ENCODE data around the gene GATAD1.

Gene GATAD1

GRCh38 chr7:92489634-92490033 is 42.4 kb downstream of the GATAD1 start:
- no peak overlapping the region for H3K4me2 ChIP-seq (ENCODE audit: low read depth, low read length, poor library complexity, severe bottlenecking)
- no peaks in the 10 kb centered on the region for H3F3A ChIP-seq (ENCODE audit: low read depth)
- H3K79me2 ChIP-seq (ENCODE audit: insufficient read depth, low read length) = no peaks in the 10 kb centered on the region
- no peaks in the 10 kb centered on the region for H3K27me3 ChIP-seq (ENCODE audit: insufficient read depth, low read length, poor library complexity, severe bottlenecking)
- H3K9ac ChIP-seq (ENCODE audit: low read depth, low read length, poor library complexity, severe bottlenecking) = no peak overlapping the region
- no peaks in the 10 kb centered on the region for H3K4me1 ChIP-seq (ENCODE audit: insufficient read depth, low read length, poor library complexity, severe bottlenecking)
- H2AFZ ChIP-seq (ENCODE audit: low read length) = no peak overlapping the region
- H3K9me2 ChIP-seq (replicated peaks; ENCODE audit: low read depth, low read length) = no peaks in the 10 kb centered on the region
- TF ChIP-seq CTCF (conservative IDR thresholded peaks at IDR 0.05; ENCODE audit: low read length) (no peak), EZH2phosphoT487 (IDR thresholded peaks at IDR 0.05; ENCODE audit: borderline replicate concordance) (no peak)
- H3K9me3 ChIP-seq (ENCODE audit: insufficient read depth, low read depth, low read length) = no peaks in the 10 kb centered on the region
- no peak overlapping the region for H3K4me3 ChIP-seq (ENCODE audit: low read length, poor library complexity, severe bottlenecking)
- no peaks in the 10 kb centered on the region for H4K20me1 ChIP-seq (ENCODE audit: insufficient read depth, low read length, poor library complexity, severe bottlenecking)
- peaks cover 62% of the 10 kb centered on the region; the same call in 1 of the 2 replicates for H3K36me3 ChIP-seq (ENCODE audit: insufficient read depth, low read length)

DNA sequence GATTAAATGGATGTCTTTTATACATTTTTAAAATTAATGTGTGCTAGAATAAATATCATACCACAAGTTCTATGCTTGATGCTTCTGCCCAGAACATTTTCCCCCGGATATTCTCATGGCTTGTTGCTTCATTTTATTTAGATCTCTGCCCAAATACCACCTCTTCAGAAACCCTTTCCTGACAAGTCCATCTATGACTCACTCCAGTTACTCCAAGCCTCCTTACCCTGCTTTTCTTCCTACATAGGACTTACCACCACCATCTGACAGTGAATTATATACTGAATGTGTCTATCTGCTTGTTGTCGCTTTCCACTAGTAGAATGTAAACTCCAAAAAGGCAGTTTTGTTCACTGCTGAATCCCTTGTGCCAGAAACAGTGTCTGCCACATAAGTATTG is 49.6 kb downstream of the GATAD1 start:
- H3K4me3 ChIP-seq (ENCODE audit: low read length, poor library complexity, severe bottlenecking) = no peak overlapping the region
- peaks cover 27% of the 10 kb centered on the region; the same call in 1 of the 2 replicates for H3K36me3 ChIP-seq (ENCODE audit: insufficient read depth, low read length)
- TF ChIP-seq CTCF (conservative IDR thresholded peaks at IDR 0.05; ENCODE audit: low read length) (no peak), EZH2phosphoT487 (IDR thresholded peaks at IDR 0.05; ENCODE audit: borderline replicate concordance) (no peak)
- H3K27me3 ChIP-seq (ENCODE audit: insufficient read depth, low read length, poor library complexity, severe bottlenecking) = no peaks in the 10 kb centered on the region
- no peaks in the 10 kb centered on the region for H3F3A ChIP-seq (ENCODE audit: low read depth)
- H3K4me1 ChIP-seq (ENCODE audit: insufficient read depth, low read length, poor library complexity, severe bottlenecking) = no peaks in the 10 kb centered on the region
- no peak overlapping the region for H3K9ac ChIP-seq (ENCODE audit: low read depth, low read length, poor library complexity, severe bottlenecking)
- H3K79me2 ChIP-seq (ENCODE audit: insufficient read depth, low read length) = no peaks in the 10 kb centered on the region
- no peak overlapping the region for H2AFZ ChIP-seq (ENCODE audit: low read length)
- H3K4me2 ChIP-seq (ENCODE audit: low read depth, low read length, poor library complexity, severe bottlenecking) = no peak overlapping the region
- H3K9me3 ChIP-seq (ENCODE audit: insufficient read depth, low read depth, low read length) = no peaks in the 10 kb centered on the region
- no peaks in the 10 kb centered on the region for H4K20me1 ChIP-seq (ENCODE audit: insufficient read depth, low read length, poor library complexity, severe bottlenecking)
- no peaks in the 10 kb centered on the region for H3K9me2 ChIP-seq (replicated peaks; ENCODE audit: low read depth, low read length)

DNA sequence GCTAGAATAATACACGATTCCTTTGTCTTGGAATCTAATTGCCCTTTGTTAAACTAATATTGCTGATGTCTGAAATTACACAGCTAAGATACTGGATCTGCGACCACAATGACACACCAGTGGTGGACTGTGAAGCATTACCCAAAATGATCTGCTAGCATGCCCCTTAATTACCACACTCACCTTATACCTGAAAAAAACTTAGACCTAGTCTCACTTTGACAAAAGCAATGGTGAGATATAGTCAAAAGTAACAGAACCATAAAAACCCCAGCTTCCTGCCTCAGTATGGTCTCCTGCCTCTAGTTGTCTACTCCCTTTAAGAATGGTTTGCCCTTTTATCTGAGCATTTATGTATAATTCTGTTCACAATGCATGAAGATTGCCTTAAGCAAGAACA is 51.3 kb downstream of the GATAD1 start:
- TF ChIP-seq EZH2phosphoT487 (IDR thresholded peaks at IDR 0.05; ENCODE audit: borderline replicate concordance) = no peak
- TF ChIP-seq CTCF (conservative IDR thresholded peaks at IDR 0.05; ENCODE audit: low read length) = no peak
- Histone ChIP-seq H2AFZ (ENCODE audit: low read length) (no peak overlapping the region), H3K36me3 (ENCODE audit: insufficient read depth, low read length) (peaks cover 17% of the 10 kb centered on the region; the same call in 1 of the 2 replicates), H4K20me1 (ENCODE audit: insufficient read depth, low read length, poor library complexity, severe bottlenecking) (no peaks in the 10 kb centered on the region), H3K9me2 (replicated peaks; ENCODE audit: low read depth, low read length) (no peaks in the 10 kb centered on the region), H3F3A (ENCODE audit: low read depth) (no peaks in the 10 kb centered on the region), H3K4me3 (ENCODE audit: low read length, poor library complexity, severe bottlenecking) (no peak overlapping the region), H3K4me1 (ENCODE audit: insufficient read depth, low read length, poor library complexity, severe bottlenecking) (peaks cover 2% of the 10 kb centered on the region), H3K79me2 (ENCODE audit: insufficient read depth, low read length) (no peaks in the 10 kb centered on the region), H3K9ac (ENCODE audit: low read depth, low read length, poor library complexity, severe bottlenecking) (no peak overlapping the region), H3K27me3 (ENCODE audit: insufficient read depth, low read length, poor library complexity, severe bottlenecking) (no peaks in the 10 kb centered on the region), H3K4me2 (ENCODE audit: low read depth, low read length, poor library complexity, severe bottlenecking) (no peak overlapping the region), H3K9me3 (ENCODE audit: insufficient read depth, low read depth, low read length) (no peaks in the 10 kb centered on the region)

Data from Loucy (cell line).